ENCODE measurements around the gene ZNF598. TPM values are rescaled to one million over a fixed set of nuclear protein-coding genes. Genes with fewer than 3 reads are reported as not detected.

ZNF598 gene
- total and polyA plus RNA-seq, 2 of the 13 experiments (the other 11 are each of a cell fraction or from before 2014, with no cell fraction given): 13.5 to 14.2 TPM

- TF ChIP-seq, protein P1, sequence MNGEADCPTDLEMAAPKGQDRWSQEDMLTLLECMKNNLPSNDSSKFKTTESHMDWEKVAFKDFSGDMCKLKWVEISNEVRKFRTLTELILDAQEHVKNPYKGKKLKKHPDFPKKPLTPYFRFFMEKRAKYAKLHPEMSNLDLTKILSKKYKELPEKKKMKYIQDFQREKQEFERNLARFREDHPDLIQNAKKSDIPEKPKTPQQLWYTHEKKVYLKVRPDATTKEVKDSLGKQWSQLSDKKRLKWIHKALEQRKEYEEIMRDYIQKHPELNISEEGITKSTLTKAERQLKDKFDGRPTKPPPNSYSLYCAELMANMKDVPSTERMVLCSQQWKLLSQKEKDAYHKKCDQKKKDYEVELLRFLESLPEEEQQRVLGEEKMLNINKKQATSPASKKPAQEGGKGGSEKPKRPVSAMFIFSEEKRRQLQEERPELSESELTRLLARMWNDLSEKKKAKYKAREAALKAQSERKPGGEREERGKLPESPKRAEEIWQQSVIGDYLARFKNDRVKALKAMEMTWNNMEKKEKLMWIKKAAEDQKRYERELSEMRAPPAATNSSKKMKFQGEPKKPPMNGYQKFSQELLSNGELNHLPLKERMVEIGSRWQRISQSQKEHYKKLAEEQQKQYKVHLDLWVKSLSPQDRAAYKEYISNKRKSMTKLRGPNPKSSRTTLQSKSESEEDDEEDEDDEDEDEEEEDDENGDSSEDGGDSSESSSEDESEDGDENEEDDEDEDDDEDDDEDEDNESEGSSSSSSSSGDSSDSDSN (CRISPR knock-in tag; IDR thresholded peaks at IDR 0.05): peak; percentile 89
- TF ChIP-seq FOSL1 (CRISPR knock-in tag; IDR thresholded peaks at IDR 0.05; ENCODE audit: borderline replicate concordance): no peak
- TF ChIP-seq ZNF34 (CRISPR knock-in tag; IDR thresholded peaks at IDR 0.05; ENCODE audit: borderline replicate concordance): peak; percentile 87; the same call in 1 of the 2 replicates
- TF ChIP-seq SRSF1 (optimal IDR thresholded peaks at IDR 0.05; ENCODE audit: low read depth, low read length): no peak
- TF ChIP-seq SIX4 (CRISPR knock-in tag; IDR thresholded peaks at IDR 0.05): 0 out of 2 replicates have a peak, but pooled peaks have one; percentile 18
- no peak for TF ChIP-seq RARG (CRISPR knock-in tag; IDR thresholded peaks at IDR 0.05; ENCODE audit: low read depth)
- TF ChIP-seq ATF2 (CRISPR knock-in tag; IDR thresholded peaks at IDR 0.05): peak; percentile 86
- TF ChIP-seq ZNF124 (CRISPR knock-in tag; IDR thresholded peaks at IDR 0.05): no peak; the same call in 1 of the 2 replicates
- TF ChIP-seq PITX1 (CRISPR knock-in tag; IDR thresholded peaks at IDR 0.05): peak; percentile 78; the same call in 1 of the 2 replicates
- TF ChIP-seq ZNF282 (IDR thresholded peaks at IDR 0.05; ENCODE audit: partially characterized antibody): no peak
- no peak for TF ChIP-seq NR3C1 (CRISPR knock-in tag; IDR thresholded peaks at IDR 0.05)
- TF ChIP-seq ZNF335 (CRISPR knock-in tag; IDR thresholded peaks at IDR 0.05): peak; percentile 47; the same call in 1 of the 2 replicates
- TF ChIP-seq, protein P2, sequence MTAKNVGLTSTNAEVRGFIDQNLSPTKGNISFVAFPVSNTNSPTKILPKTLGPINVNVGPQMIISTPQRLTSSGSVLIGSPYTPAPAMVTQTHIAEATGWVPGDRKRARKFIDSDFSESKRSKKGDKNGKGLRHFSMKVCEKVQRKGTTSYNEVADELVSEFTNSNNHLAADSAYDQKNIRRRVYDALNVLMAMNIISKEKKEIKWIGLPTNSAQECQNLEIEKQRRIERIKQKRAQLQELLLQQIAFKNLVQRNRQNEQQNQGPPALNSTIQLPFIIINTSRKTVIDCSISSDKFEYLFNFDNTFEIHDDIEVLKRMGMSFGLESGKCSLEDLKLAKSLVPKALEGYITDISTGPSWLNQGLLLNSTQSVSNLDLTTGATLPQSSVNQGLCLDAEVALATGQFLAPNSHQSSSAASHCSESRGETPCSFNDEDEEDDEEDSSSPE (CRISPR knock-in tag; IDR thresholded peaks at IDR 0.05): peak; percentile 88
- TF ChIP-seq XRCC5 (optimal IDR thresholded peaks at IDR 0.05; ENCODE audit: low read length): peak; percentile 69
- no peak for TF ChIP-seq CHCHD3 (CRISPR knock-in tag; IDR thresholded peaks at IDR 0.05)
- peak; percentile 92 for TF ChIP-seq AHR (CRISPR knock-in tag; IDR thresholded peaks at IDR 0.05)
- TF ChIP-seq PHF8 (CRISPR knock-in tag; IDR thresholded peaks at IDR 0.05): peak; percentile 93
- no peak for TF ChIP-seq NFRKB (IDR thresholded peaks at IDR 0.05)
- peak; percentile 69; the same call in 1 of the 2 replicates for TF ChIP-seq TOPORS (CRISPR knock-in tag; IDR thresholded peaks at IDR 0.05)
- TF ChIP-seq, protein P3, sequence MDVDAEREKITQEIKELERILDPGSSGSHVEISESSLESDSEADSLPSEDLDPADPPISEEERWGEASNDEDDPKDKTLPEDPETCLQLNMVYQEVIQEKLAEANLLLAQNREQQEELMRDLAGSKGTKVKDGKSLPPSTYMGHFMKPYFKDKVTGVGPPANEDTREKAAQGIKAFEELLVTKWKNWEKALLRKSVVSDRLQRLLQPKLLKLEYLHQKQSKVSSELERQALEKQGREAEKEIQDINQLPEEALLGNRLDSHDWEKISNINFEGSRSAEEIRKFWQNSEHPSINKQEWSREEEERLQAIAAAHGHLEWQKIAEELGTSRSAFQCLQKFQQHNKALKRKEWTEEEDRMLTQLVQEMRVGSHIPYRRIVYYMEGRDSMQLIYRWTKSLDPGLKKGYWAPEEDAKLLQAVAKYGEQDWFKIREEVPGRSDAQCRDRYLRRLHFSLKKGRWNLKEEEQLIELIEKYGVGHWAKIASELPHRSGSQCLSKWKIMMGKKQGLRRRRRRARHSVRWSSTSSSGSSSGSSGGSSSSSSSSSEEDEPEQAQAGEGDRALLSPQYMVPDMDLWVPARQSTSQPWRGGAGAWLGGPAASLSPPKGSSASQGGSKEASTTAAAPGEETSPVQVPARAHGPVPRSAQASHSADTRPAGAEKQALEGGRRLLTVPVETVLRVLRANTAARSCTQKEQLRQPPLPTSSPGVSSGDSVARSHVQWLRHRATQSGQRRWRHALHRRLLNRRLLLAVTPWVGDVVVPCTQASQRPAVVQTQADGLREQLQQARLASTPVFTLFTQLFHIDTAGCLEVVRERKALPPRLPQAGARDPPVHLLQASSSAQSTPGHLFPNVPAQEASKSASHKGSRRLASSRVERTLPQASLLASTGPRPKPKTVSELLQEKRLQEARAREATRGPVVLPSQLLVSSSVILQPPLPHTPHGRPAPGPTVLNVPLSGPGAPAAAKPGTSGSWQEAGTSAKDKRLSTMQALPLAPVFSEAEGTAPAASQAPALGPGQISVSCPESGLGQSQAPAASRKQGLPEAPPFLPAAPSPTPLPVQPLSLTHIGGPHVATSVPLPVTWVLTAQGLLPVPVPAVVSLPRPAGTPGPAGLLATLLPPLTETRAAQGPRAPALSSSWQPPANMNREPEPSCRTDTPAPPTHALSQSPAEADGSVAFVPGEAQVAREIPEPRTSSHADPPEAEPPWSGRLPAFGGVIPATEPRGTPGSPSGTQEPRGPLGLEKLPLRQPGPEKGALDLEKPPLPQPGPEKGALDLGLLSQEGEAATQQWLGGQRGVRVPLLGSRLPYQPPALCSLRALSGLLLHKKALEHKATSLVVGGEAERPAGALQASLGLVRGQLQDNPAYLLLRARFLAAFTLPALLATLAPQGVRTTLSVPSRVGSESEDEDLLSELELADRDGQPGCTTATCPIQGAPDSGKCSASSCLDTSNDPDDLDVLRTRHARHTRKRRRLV (CRISPR knock-in tag; IDR thresholded peaks at IDR 0.05): 0 out of 2 replicates have a peak, but pooled peaks have one; percentile 71
- TF ChIP-seq REPIN1 (CRISPR knock-in tag; IDR thresholded peaks at IDR 0.05; ENCODE audit: borderline replicate concordance, low read depth): peak; percentile 81; the same call in 1 of the 2 replicates
Measured at GRCh38 chr16:1971796-1972489, 37.7 kb downstream of the ZNF598 start, which contains the start of gene TBL3 (continued).

All from HepG2 (cell line).